Heart right ventricle (tissue), 16 donors: ENCODE data around the gene LITAF. TPM values are rescaled to one million over a fixed set of nuclear protein-coding genes. Genes with fewer than 3 reads are reported as not detected.

Experiments
- ATAC-seq, 8 donors: fragments of 200-7000 bp; cut with Tn5 transposase; one replicate each; pipeline ENCODE4 v1.9.1; 2020; ENCODE audit warnings: mild to moderate bottlenecking in 8 of 8, moderate library complexity in 8 of 8, moderate number of reproducible peaks in 1 of 8
- DNase-seq, 2 donors: peaks; one replicate each; pipeline ENCODE4 v3.0.0-alpha.2; 2020
- H3K27ac ChIP-seq, 10 donors: fragments of 200-600 bp; sonication (generic) in 2 of 10; one replicate each; pipeline versions ENCODE4 v1.5.0 to v1.8.0; 2020 to 2022; ENCODE audit warnings: mild to moderate bottlenecking in 3 of 10
- H3K27me3 ChIP-seq, 7 donors: fragments of 200-600 bp; one replicate each; pipeline ENCODE4 v1.8.0; 2021 to 2022; ENCODE audit warnings: mild to moderate bottlenecking in 2 of 7
- H3K36me3 ChIP-seq, 9 donors: fragments of 200-600 bp; sonication (generic) in 1 of 9; one replicate each; pipeline versions ENCODE4 v1.5.0 to v1.8.0; 2020 to 2022; ENCODE audit warnings: mild to moderate bottlenecking in 2 of 9
- H3K4me1 ChIP-seq, 9 donors: fragments of 200-600 bp; sonication (generic) in 1 of 9; one replicate each; pipeline versions ENCODE4 v1.5.0 to v1.8.0; 2020 to 2022; ENCODE audit warnings: mild to moderate bottlenecking in 4 of 9
- H3K4me3 ChIP-seq, 10 donors: fragments of 200-600 bp; sonication (generic) in 2 of 10; one replicate each; pipeline versions ENCODE4 v1.5.0 to v1.8.0; 2020 to 2022; ENCODE audit warnings: mild to moderate bottlenecking in 7 of 10, moderate library complexity in 2 of 10
- H3K9me3 ChIP-seq, 11 donors: fragments of 200-600 bp in 10 of 11; sonication (generic) in 2 of 11; one replicate each; pipeline versions ENCODE4 v1.5.0 to v1.8.0; 2013 to 2022; ENCODE audit warnings: mild to moderate bottlenecking in 2 of 11, control low read depth in 1 of 11, moderate library complexity in 1 of 11
- whole genome bisulfite sequencing, 2 donors: extraction: QIAGEN DNeasy Blood & Tissue Kit; methylation state at CpG; one replicate each; pipeline ENCODE4 v1.1.7; 2013; ENCODE audit warnings: inconsistent platforms in 1 of 2; 5-methylcytosine and 5-hydroxymethylcytosine counted together
- intact Hi-C, 10 donors: fragments of 100-400 bp; cut with DNase I; formaldehyde crosslinking; loops; one replicate each; pipeline versions ENCODE4 v1.11.1 to v1.14.2; 2022
- polyA plus RNA-seq, 2 donors: library from polyadenylated mRNA; stranded (reverse); fragments of 200-250 nt; gene quantifications; one replicate each; pipeline ENCODE4 v1.2.3, GENCODE V29; 2013
- total RNA-seq, 10 donors: library from RNA; stranded (reverse); fragmentation: NEBNext Ultra II Directional in 3 of 10; extraction: Animal tissue kit (Norgen Biotek cat#: 25700) in 3 of 10; gene quantifications; one replicate each; pipeline versions ENCODE4 v1.2.1 to v1.2.4, GENCODE V29; 2021 to 2023
- TF ChIP-seq, protein P1 (sequence below), 9 donors: fragments of 200-600 bp; sonication (generic) in 2 of 9; IDR thresholded peaks; one replicate each; pipeline versions ENCODE4 v1.5.0 to v1.8.0; 2021 to 2022; ENCODE audit warnings: antibody characterized with exemption in 9 of 9, mild to moderate bottlenecking in 5 of 9, moderate library complexity in 1 of 9
- donor health status: Arrhythmogenic right ventricular cardiomyopathy.
- donor health status: ischemic (EF 13 %, LVEDD 7.1; RV severe dilation, severe dysfunction).
- donor health status: healthy with polysubstance abuse.
- donor health status: DM: no; HTN: yes; CAD: no.
- donor health status: DM: no; HTN: no; CAD: no.
- donor health status: ischemic (EF 25% LVEDD 6.9; RV normal size, moderate dysfunction).
- donor health status: ischemic (EF 25% LVEDD 5.7; RV mildly dilated, moderate dysfunction).
- donor health status: healthy.
- donor health status: DM: yes; HTN: yes; CAD: no.
- donor health status: Ischemic cardiomyopathy.
- donor health status: ischemic (EF 35%, LVEDD 5.7; RV mildly dilated, moderate dysfunction).
- donor health status: nonischemic (EF 11% LVEDD 7.7; RV severe dilation, severe dysfunction).
- donor health status: DM: yes; HTN: yes; CAD: no.
- donor health status: PGD.
- donor health status: ischemic (EF 29% LVEDD 5.4; RV normal size, mild dysfunction).
- donor health status: nonischemic (EF 23%, LVEDD 6.1; RV moderate dilation, normal function).

The LITAF gene
- total and polyA plus RNA-seq, 12 donors = 13.3 to 96.9 (median 38.2) TPM

DNA sequence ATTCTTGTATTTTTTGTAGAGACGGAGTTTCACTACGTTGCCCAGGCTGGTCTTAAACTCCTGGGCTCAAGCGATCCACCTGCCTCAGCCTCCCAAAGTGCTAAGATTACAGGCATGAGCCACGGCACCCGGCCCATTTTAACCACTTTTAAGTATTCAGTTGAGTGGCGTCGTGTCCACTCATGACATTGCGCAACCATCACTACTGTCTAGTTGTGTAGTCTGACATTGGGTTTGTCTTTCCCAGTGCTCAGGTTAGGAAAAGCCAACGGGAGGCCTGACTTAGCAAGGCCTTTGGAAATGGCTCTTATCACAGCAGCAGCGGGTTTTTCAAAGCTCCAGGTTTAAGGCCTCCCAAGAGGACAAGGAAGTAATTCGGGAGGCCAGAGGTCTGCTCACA is 58.7 kb downstream of the LITAF start:
- no peak overlapping the region for H3K27ac ChIP-seq
- WGBS, 2 donors = 87 to 90% methylated on average over 11 of the region's 11 CpGs
- peaks cover 0 to 6% (median 0%) of the 10 kb centered on the region in 9 donors for H3K4me1 ChIP-seq
- H3K27me3 ChIP-seq = peaks cover 0 to 26% (median 7%) of the 10 kb centered on the region in 7 donors
- intact Hi-C loops = loop anchor here in 1 of 10 donors (10.0 kb wide), 1 partner anchor 113 kb away; no protein-coding TSS in a partner anchor
- no peak overlapping the region for H3K4me3 ChIP-seq
- DNase-seq (no peak), ATAC-seq (no peak)
- TF ChIP-seq, protein P1, sequence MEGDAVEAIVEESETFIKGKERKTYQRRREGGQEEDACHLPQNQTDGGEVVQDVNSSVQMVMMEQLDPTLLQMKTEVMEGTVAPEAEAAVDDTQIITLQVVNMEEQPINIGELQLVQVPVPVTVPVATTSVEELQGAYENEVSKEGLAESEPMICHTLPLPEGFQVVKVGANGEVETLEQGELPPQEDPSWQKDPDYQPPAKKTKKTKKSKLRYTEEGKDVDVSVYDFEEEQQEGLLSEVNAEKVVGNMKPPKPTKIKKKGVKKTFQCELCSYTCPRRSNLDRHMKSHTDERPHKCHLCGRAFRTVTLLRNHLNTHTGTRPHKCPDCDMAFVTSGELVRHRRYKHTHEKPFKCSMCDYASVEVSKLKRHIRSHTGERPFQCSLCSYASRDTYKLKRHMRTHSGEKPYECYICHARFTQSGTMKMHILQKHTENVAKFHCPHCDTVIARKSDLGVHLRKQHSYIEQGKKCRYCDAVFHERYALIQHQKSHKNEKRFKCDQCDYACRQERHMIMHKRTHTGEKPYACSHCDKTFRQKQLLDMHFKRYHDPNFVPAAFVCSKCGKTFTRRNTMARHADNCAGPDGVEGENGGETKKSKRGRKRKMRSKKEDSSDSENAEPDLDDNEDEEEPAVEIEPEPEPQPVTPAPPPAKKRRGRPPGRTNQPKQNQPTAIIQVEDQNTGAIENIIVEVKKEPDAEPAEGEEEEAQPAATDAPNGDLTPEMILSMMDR (IDR thresholded peaks at IDR 0.05) = no peak
- H3K9me3 ChIP-seq = no peaks in the 10 kb centered on the region
- no peaks in the 10 kb centered on the region for H3K36me3 ChIP-seq

DNA sequence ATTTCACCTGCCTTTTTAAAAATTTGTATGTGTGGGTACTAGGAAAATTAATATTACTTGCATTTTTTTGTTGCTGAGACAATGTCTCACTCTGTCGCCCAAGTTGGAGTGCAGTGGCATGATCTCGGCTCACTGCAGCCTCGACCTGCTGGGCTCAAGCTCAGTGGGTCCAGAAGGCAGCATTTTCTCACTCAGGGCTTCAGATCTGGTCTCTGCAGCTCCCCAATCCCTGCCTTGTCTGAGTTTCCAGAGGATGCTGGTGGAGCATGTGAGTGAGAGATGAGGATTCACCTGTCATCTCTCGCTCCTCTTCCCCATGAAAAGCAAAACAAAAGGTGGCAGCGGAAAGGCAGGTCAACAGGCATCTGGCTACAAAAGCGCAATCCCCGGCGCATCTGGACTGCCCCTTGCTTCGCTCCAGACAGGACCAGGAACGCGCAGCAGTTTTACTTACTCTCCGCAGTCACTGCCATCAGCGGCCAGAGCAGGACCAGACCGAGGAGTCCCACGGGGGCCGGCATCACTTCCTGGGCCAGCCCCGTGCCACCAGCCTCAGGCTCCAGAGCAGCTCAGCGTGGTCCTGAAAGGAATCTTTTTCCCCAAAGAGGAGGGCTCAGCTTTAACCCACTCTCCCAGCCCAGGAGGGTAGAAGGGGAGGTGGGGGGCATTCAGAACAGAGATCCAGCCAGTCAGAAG is 59.9 kb downstream of the LITAF start:
- peaks cover 0 to 6% (median 0%) of the 10 kb centered on the region in 9 donors for H3K4me1 ChIP-seq
- TF ChIP-seq, protein P1 (IDR thresholded peaks at IDR 0.05) = no peak
- peaks cover 0 to 4% (median 0%) of the 10 kb centered on the region in 11 donors for H3K9me3 ChIP-seq
- no peak overlapping the region for H3K4me3 ChIP-seq
- 16 to 17% methylated on average over 18 of the region's 18 CpGs for WGBS, 2 donors
- intact Hi-C loops = loop anchor here in 1 of 10 donors (10.0 kb wide), 1 partner anchor 112 kb away; no protein-coding TSS in a partner anchor
- peak in 2 of 8 donors; percentile 25 to 35 for ATAC-seq
- peaks cover 0 to 26% (median 7%) of the 10 kb centered on the region in 7 donors for H3K27me3 ChIP-seq
- H3K27ac ChIP-seq = no peak overlapping the region
- no peak for DNase-seq
- no peaks in the 10 kb centered on the region for H3K36me3 ChIP-seq

DNA sequence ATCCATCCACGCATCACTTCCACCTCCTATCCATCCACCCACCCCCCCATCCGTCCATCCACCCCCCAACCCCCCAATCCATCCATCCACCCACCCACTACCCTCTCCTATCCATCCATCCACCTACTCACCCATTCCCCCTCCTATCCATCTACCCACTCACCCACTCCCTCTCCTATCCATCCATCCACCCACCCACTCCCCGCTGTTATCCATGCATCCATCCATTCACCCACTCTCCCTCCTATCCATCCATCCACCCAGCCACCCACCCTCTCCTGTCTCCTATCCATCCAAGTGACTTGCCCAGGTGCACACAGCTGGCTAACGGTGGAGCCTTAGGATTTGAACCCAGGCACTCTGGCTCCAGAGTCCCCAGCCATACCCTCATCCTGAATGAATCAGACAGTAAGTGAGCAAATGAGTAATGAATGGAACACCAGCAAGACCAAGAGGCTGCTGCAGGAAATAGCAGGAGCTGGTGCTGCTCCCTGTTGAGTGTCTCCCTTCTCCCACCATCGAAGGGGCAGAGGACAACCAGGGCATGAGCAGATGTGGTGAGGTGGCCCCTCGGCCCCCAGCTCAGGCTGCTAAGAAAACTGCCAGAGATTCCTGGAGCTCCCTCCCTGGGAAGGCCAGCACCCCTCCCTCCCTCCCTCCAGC is 62.5 kb downstream of the LITAF start:
- Histone ChIP-seq H3K36me3 (no peaks in the 10 kb centered on the region), H3K9me3 (peaks cover 0 to 25% (median 6%) of the 10 kb centered on the region in 11 donors), H3K27me3 (peaks cover 0 to 26% (median 7%) of the 10 kb centered on the region in 7 donors), H3K4me3 (no peak overlapping the region), H3K27ac (no peak overlapping the region), H3K4me1 (peaks cover 0 to 6% (median 0%) of the 10 kb centered on the region in 9 donors)
- ATAC-seq (no peak), DNase-seq (no peak)
- intact Hi-C loops = loop anchor here in 1 of 10 donors (10.0 kb wide), 1 partner anchor 109 kb away; no protein-coding TSS in a partner anchor
- TF ChIP-seq, protein P1 (IDR thresholded peaks at IDR 0.05) = no peak
- 74 to 87% methylated on average over 6 of the region's 6 CpGs for WGBS, 2 donors

DNA sequence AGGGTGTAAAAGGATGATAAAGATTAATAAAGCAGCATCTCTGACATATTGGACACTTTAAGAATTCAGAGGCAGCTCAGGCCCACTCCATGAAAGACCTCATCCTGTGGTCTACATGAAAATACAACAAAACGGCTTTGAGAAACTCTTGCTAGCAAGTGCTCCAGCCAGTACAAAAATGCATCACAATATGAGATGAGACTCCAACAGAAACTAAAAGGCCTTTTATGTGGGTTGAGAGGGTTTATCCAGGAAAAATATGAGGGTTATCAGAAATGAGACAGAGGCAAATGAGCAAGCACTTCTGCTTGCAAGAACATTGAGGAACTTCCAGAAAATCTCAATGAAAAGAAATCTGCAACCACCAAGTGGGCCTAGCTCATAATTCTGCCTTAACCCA is 65.7 kb downstream of the LITAF start:
- Histone ChIP-seq H3K27ac (no peak overlapping the region), H3K9me3 (peaks cover 0 to 25% (median 6%) of the 10 kb centered on the region in 11 donors), H3K4me3 (no peak overlapping the region), H3K4me1 (no peaks in the 10 kb centered on the region), H3K36me3 (no peaks in the 10 kb centered on the region), H3K27me3 (peaks cover 0 to 5% (median 0%) of the 10 kb centered on the region in 7 donors)
- TF ChIP-seq, protein P1 (IDR thresholded peaks at IDR 0.05) = no peak
- WGBS, 2 donors = 91 to 95% methylated on average over 1 of the region's 1 CpG
- intact Hi-C loops = loop anchor here in 1 of 10 donors (10.0 kb wide), 1 partner anchor 106 kb away; no protein-coding TSS in a partner anchor
- ATAC-seq (no peak), DNase-seq (no peak)
